ENCODE results near the gene LAPTM5. TPM values are rescaled to one million over a fixed set of nuclear protein-coding genes. Genes with fewer than 3 reads are reported as not detected.

The LAPTM5 gene
- total RNA-seq = under 0.01 TPM in 2 replicates

GRCh38 chr1:30757352-30758120 is at the start of gene LAPTM5:
TSS of gene LAPTM5 (minus strand) at chr1:30757774. CDS start at chr1:30757745, 29 bp downstream.

GRCh38 chr1:30723331-30723755 is 34.2 kb downstream of the LAPTM5 start, which contains the start of gene MATN1:
TSS of gene MATN1 (minus strand) at chr1:30723585. CDS start at chr1:30723551, 34 bp downstream.

Other genes starting within 250 kb of the LAPTM5 start
- gene MATN1, start 34.2 kb downstream of the LAPTM5 start, total RNA-seq = 0.17 TPM in 1 of 2 replicates, not detected in the other
- gene SDC3, start 151.0 kb upstream of the LAPTM5 start, total RNA-seq = 15.3 and 16.1 TPM in 2 replicates

Measured in bronchial smooth muscle cell (primary cell).